Ecto neural progenitor cell (in vitro differentiated cells): ENCODE measurements around the gene EXOC3L2.

Experiments
- DNase-seq: peaks from one replicate; pipeline ENCODE4 v3.0.0-alpha.2; 2018; ENCODE audit warnings: low spot score

The EXOC3L2 gene

GRCh38 chr19:45218911-45219743, 26.1 kb downstream of the EXOC3L2 start:
- no peak for DNase-seq

- DNase-seq, result no peak
Measured at GRCh38 chr19:45218426-45218825, 26.8 kb downstream of the EXOC3L2 start.

- DNase-seq, result no peak
Measured at GRCh38 chr19:45217957-45218334, 27.3 kb downstream of the EXOC3L2 start.

- no peak for DNase-seq
Measured at GRCh38 chr19:45217193-45217956, 27.8 kb downstream of the EXOC3L2 start.

GRCh38 chr19:45216667-45217066, 28.5 kb downstream of the EXOC3L2 start:
- DNase-seq, result no peak

- DNase-seq, result no peak
Measured at GRCh38 chr19:45215391-45216191, 29.6 kb downstream of the EXOC3L2 start.

- no peak for DNase-seq
Measured at GRCh38 chr19:45213031-45213430, 32.2 kb downstream of the EXOC3L2 start.

- DNase-seq, result no peak
Measured at GRCh38 chr19:45211751-45212381, 33.3 kb downstream of the EXOC3L2 start.

GRCh38 chr19:45206328-45206727, 38.9 kb downstream of the EXOC3L2 start:
- no peak for DNase-seq

- DNase-seq, result no peak
Measured at GRCh38 chr19:45205810-45206209, 39.4 kb downstream of the EXOC3L2 start.

GRCh38 chr19:45202637-45203036, 42.6 kb downstream of the EXOC3L2 start:
- DNase-seq, result no peak

GRCh38 chr19:45200568-45200967, 44.6 kb downstream of the EXOC3L2 start:
- DNase-seq, result no peak

- no peak for DNase-seq
Measured at GRCh38 chr19:45195764-45196163, 49.4 kb downstream of the EXOC3L2 start.

GRCh38 chr19:45191375-45191774, 53.8 kb downstream of the EXOC3L2 start:
- no peak for DNase-seq

GRCh38 chr19:45189971-45190370, 55.2 kb downstream of the EXOC3L2 start:
- no peak for DNase-seq

- DNase-seq, result no peak
Measured at GRCh38 chr19:45187421-45188100, 57.6 kb downstream of the EXOC3L2 start.

GRCh38 chr19:45186509-45187334, 58.5 kb downstream of the EXOC3L2 start:
- no peak for DNase-seq

GRCh38 chr19:45184115-45184514, 61.1 kb downstream of the EXOC3L2 start:
- DNase-seq, result no peak

GRCh38 chr19:45182758-45183157, 62.4 kb downstream of the EXOC3L2 start:
- no peak for DNase-seq

GRCh38 chr19:45180936-45181335, 64.3 kb downstream of the EXOC3L2 start:
- no peak for DNase-seq
